Activated effector memory CD4-positive, alpha-beta T cell treated with anti-CD3 and anti-CD28 coated beads, Interleukin-2, amount 50 U/mL, for 16 hours (primary cell): ENCODE data around the gene EXD1.
"Not testable (repeated sequence)": the region's sequence is repeated elsewhere in the genome, so short reads cannot be mapped to it uniquely, and the experiment has no call there.

Experiments
- DNase-seq: peaks from one replicate; pipeline ENCODE4 v3.0.0-alpha.2; 2020

EXD1 gene

DNA sequence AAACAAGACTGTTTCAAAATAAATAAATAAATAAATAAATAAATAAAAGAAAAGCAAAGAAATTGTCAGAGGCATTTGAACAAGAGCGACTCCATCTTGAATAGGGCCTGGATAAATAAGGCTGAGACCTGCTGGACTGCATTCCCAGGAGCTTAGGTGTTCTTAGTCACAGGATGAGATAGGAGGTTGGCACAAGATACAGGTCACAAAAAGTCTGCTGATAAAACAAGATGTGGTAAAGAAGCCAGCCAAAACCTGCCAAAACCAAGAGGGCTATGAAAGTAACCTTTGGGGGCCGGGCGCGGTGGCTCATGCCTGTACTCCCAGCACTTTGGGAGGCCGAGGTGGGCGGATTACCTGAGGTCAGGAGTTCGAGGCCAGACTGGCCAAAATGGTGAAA, 91.4 kb downstream of the EXD1 start:
- not testable (repeated sequence) for DNase-seq

DNA sequence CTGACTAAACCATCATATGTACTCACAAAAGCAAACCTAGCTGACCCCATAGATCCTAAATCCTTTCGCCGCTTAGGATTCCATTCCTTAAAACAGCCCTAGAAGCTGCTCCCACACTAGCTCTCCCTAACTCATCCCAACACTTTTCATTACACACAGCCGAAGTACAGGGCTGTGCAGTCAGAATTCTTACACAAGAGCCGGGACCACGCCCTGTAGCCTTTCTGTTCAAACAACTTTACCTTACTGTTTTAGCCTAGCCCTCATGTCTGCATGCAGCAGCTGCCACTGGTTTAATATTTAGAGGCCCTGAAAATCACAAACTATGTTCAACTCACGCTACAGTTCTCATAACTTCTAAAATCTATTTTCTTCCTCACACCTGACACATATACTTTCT, 95.0 kb downstream of the EXD1 start:
- DNase-seq, result not testable (repeated sequence)

- DNase-seq, result peak; percentile 46
Measured at GRCh38 chr15:41133454-41133853, 97.1 kb downstream of the EXD1 start.
